HG03565 (cell line): Measurements from ENCODE around the gene RPL13.

Experiments used
- ATAC-seq: cut with Tn5 transposase; IDR thresholded peaks from one replicate; pipeline ENCODE4 v1.9.1; 2021; ENCODE audit warnings: mild to moderate bottlenecking, moderate library complexity; ENCODE audit not compliant: unreplicated experiment

RPL13 gene

DNA sequence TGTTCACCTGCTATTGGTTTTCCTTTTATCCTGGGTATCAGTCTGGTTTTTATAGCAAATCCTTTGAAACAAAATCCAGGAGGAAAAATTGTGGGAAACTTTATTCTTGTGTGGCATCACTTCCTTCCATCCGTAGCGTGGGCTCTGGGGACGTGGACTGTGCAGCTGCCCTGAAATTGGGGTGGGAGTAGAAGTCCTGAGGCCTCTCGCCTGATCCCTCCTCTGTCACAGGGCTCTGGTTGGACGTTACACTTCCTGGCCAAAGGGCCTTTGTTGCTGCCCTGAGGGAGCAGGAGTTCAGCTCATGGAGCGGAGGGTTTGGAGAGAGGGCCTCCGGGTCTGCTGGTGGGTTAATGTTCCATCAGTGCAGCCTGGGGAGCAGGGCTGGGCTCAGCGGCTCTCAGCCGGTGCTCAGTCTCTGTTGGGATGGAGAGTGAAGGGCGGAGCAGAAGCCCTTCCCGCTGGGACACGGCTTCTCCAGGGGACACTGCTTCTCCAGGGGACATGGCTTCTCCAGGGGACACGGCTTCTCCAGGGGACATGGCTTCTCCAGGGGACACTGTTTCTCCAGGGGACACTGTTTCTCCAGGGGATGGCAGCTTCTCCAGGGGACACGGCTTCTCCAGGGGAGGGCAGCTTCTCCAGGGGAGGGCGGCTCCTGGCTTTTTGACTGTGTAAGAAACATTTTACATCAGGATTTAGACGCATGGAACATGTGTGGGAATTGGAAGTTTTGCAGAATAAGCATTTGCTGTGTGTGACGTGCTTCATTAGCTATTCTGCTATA lies 15.2 kb upstream of the RPL13 start:
- ATAC-seq = no peak

- ATAC-seq = no peak
These were observed 14.5 kb upstream of the RPL13 start for GRCh38 chr16:89545831-89546574.

DNA sequence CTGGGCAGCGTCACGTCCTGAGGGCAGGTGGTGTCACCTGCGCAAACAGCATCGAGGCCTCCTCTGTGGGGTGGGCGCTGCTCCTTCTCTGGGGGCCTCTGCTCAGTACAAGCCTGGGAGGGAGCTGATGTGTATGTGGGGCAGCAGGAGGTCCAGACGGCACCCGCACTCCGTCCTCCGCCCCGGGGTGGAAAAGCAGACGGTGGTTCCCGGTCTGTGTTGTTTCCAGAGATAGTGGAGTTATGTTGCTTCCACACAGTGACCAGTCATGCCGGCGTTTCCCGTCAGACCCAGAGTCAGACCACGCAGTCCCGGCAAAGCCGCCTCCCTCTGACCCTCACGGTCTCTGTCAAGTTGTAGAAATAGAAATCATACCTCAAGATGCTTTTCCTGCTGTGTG lies 13.7 kb upstream of the RPL13 start:
- ATAC-seq = no peak

GRCh38 chr16:89547291-89547690 lies 13.2 kb upstream of the RPL13 start:
- ATAC-seq = no peak

GRCh38 chr16:89547860-89548259 lies 12.6 kb upstream of the RPL13 start:
- ATAC-seq = no peak

GRCh38 chr16:89548344-89549006 lies 12.0 kb upstream of the RPL13 start:
- ATAC-seq = no peak

DNA sequence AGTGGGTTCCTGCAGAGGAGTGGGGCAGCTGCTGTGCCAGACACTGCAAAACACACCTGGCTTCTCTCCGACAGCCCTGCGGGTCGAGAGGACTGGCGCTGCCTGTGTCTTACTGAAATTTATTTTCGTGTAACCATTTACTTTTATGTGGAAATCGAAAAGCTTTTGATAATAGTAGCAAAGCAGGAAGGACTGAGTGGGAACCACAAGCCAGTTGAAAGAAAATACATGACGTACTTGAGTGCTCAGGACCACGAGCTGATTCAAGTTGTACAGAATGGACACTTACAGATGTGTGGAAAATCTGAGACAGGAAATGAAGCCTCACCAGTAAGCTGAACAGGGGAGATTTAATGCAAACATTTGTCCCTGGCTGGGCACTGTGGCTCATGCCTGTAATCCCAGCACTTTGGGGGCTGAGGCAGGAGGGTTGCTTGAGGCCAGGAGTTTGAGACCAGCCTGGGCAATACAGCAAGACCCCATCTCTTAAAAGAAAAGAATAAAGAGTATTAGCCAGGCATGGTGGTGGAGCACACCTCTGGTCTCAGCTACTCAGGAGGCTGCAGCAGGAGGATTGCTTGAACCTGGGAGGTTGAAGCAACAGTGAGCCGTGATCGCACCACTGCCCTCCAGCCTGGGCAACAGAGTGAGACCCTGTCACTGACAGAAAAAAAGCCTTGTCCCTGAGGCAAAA lies 11.3 kb upstream of the RPL13 start:
- no peak for ATAC-seq

DNA sequence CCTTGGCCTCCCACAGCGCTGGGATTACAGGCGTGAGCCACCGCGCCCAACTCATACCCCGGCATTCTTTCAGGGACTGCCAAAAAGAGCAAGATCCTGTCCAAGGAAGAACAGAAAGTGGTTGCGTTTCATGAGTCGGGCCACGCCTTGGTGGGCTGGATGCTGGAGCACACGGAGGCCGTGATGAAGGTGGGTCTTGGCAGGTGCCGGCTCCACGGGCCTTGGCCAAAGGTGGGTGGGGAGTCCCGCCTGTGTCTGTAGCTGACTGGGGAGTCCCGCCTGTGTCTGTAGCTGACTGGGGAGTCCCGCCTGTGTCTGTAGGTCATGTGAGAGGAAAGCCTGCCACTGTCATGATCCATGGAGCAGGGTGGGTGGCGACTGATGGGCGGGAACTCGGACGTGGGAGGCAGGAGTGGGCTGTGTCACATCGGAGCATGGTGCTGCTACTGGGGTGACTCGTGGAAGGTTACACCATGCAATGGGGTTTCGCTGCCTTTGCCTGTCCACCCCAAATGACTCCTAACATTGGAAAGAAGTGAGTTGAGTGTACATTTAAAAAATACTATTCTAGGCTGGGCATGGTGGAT lies 10.0 kb upstream of the RPL13 start:
- no peak for ATAC-seq

- no peak for ATAC-seq
These were observed 8.2 kb upstream of the RPL13 start for GRCh38 chr16:89552329-89552728.

DNA sequence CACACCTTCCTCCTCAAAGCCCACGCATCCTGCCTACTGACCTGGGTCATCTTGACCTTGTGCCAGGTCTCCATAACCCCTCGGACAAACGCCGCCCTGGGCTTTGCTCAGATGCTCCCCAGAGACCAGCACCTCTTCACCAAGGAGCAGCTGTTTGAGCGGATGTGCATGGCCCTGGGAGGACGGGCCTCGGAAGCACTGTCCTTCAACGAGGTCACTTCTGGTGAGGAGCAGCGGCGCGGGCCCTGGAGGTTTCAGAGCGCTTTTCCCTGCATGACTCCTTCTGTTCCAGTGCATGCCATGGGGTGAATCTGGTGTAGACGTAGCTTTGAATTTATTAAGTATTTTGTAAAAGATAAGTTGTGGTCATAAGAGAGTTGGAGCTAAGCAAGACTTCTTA lies 7.6 kb upstream of the RPL13 start:
- ATAC-seq = no peak

DNA sequence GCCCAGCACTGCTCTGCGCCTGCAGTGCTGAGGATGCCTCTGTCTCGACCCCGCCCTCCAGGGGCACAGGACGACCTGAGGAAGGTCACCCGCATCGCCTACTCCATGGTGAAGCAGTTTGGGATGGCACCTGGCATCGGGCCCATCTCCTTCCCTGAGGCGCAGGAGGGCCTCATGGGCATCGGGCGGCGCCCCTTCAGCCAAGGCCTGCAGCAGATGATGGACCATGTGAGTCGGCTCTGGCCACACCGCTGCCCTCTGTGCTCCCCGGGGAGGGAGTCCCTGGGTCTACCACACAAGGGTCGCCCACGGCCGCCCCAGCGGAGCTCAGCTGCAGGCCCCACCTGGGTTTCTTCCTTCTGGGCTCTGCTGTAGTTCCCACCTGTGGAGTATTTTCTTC lies 6.7 kb upstream of the RPL13 start:
- ATAC-seq = no peak

DNA sequence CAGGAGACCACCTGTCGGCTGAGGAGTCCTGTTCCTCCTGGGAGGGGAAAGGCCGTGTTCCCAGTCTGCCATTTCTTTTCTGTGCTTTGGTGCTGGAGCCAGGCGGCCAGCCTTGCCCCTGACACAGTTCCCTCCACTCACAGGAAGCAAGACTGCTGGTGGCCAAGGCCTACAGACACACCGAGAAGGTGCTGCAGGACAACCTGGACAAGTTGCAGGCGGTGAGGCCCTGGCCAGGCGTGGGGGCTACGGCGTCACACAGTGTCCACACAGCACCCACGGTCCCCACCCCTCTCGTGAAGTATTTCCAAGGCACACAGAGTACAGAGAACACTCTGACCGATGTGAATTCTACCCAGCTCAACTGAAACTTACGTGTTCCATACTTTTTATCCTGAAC lies 6.1 kb upstream of the RPL13 start:
- ATAC-seq = no peak

- no peak for ATAC-seq
These were observed 5.2 kb upstream of the RPL13 start for GRCh38 chr16:89555265-89555664.

DNA sequence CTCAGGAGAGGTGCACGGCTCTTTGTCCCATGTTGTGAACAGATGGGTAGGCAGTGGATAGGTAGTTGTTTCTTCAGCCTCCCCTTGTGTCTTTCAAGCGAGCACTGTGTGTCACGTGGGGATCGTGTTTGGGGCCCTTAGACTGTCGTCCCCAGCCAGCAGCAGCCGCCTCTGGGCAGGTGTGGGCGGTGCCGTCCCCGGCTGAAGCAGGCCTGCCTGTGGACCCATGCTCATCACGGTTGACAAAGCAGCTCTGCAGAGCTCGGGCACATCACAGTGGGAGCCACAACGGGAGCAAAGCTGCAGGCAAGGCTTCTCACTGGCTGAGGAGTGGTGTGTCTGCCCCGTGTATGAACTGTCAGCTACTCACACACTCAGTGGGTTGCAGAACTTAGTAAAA lies 4.7 kb upstream of the RPL13 start:
- no peak for ATAC-seq

DNA sequence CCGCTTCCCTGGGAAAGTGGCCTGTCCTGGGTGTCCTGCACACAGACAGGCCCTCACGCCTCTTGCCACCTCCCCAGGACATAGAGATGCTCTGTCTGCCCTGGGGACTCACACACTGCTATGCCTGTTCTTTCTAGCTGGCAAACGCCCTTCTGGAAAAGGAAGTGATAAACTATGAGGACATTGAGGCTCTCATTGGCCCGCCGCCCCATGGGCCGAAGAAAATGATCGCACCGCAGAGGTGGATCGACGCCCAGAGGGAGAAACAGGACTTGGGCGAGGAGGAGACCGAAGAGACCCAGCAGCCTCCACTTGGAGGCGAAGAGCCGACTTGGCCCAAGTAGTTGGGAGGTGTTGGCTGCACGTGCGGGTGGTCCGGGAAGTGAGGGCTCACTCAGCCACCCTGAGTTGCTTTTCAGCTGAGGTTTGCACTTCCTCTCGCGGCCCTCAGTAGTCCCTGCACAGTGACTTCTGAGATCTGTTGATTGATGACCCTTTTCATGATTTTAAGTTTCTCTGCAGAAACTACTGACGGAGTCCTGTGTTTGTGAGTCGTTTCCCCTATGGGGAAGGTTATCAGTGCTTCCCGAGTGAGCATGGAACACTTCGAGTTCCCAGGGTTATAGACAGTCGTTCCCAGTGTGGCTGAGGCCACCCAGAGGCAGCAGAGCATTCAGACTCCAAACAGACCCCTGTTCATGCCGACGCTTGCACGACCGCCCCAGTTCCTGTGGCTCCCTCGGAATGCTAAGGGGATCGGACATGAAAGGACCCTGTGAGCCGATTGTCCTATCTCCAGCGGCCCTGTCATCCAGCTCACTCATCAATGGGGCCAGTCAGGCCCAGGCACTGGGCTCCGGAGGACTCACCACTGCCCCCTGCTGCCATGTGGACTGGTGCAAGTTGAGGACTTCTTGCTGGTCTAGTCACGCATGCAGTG lies 3.5 kb upstream of the RPL13 start:
- ATAC-seq = no peak

DNA sequence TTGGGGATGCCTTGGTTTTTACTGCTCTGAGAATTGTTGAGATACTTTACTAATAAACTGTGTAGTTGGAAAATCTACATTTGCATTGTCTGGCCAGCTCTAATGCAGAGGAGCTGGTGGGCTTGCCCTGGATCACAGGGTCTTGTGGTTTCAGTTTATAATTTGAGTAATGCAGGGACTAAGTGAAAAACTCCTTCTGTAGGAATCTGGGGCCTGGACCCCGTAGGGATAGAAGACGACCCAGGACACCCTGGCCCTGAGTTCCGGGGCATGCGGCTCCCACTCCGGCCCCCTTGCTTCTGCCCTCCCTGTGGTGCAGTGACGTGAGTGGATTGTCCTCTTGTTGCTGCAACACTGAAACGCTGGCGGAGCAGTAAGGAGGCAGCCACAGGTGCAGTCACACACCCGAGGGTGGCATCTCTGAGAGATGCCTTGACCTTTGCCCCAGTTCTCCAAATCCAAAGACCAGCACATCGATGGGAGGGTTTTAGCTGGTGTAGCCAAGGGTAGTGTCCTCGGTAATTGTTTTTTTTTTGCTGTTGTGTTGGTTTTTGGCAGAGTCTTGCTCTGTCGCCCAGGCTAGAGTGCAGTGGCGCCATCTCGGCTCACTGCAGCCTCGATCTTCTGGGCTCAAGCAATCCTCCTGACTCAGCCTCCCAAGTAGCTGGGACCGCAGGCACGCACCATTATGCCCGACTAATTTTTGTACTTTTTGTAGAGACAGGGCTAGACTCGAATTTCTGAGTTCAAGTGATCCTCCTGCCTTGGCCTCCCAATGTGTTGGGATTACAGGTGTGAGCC lies 2.6 kb upstream of the RPL13 start:
- ATAC-seq = no peak

- ATAC-seq = no peak
These were observed 831 bp downstream of the RPL13 start for GRCh38 chr16:89561142-89561883.

DNA sequence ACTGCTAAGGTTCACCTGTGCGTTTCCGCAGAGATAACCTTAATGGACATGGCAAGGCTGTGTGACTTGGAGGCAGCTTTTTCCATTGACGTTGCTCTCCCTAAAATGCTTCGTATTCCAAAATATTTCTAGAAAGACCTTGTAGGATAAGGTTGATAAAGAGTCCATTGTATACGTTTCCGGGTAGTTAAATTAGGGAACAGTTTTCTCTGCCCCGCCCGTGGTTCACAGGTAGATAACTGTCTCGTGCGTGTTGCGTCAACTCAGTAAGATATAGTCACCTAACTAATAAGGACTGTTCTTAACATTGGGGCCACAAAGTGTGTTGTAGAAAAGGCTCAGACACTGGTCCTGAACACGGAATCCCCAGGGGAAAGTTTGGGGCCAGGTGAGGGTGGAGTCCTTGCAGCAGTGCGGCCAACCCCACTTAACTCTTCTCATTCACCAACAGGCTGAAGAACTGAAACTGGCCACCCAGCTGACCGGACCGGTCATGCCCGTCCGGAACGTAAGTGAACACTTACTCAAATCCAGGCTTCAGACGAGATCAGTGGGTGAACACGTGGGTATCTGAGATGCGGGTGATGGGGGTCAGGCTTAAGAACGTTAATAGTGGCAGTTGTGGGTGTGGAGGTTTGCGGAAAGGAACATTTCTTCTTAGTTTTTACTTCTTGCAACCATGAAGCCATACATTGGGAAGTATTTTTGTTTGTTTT lies 1.6 kb downstream of the RPL13 start:
- ATAC-seq = no peak
